NCI-H345 treated with DMSO at 0.1 percent for 48 hours (cell line): ENCODE results near the gene ARHGAP21.
"Not testable (repeated sequence)": the region's sequence is repeated elsewhere in the genome, so short reads cannot be mapped to it uniquely, and the experiment has no call there.

Source experiments
- DNase-seq: peaks from one replicate; lab custom pipeline; 2025; ENCODE audit not compliant: unreplicated experiment; lab: John Stamatoyannopoulos, UW

ARHGAP21 gene

DNA sequence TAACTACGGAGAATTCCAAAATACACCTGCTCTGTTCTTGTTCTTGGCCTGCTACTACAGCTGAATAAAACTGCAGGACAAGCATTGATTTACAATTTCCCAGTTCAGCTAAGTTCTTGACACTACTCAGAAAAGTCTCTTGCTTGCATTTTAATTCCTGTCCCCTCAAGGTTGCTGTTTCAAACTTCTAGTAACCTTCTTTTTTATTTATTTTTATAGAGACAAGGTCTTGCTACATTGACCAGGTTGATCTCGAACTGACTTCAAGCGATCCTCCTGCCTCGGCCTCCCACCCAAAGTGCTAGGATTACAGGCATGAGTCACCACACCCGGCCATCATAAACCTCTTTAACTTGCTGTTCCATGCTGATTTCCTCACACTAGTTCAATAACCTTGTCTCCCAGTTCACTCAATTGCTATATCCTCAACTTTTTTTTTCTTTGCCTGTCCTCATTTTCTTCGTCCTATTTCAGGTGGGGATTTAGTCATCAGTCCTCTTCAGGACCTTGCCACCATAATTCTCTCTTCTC is 79.9 kb downstream of the ARHGAP21 start:
- no peak for DNase-seq

DNA sequence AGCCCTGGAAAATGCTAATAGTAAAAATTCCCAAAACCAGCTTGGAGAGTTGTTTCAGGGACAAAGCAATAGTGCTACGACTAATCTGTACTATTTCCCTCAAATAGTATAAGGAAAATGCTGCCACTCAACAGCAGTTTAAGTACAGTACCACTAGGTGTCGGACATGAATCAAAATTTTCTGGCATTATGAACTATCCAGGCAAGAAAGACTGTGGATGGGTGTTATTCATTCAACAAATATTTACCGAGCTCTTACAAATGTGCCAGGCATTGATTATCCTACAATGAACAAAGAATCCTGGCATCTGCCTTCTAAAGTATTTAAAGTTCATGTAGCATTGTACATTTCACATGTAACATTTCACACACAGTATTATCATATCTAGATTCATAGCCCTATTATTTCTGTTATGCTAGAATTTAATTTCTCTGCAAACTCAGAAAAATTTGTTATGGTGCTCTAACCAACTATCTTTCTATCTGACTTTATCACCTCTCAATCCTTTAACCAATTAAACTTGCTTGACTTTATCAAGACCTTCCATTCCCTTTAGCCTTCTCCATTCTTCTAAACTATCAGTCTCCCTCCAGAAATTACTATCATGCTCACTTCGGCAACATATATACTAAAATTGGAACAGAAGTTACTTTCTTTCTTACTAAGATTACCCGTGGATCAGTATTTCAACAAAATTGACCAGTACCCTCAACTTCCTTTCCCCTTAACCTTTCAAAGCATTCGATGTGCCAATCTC is 80.6 kb downstream of the ARHGAP21 start:
- peak; percentile 56 for DNase-seq

DNA sequence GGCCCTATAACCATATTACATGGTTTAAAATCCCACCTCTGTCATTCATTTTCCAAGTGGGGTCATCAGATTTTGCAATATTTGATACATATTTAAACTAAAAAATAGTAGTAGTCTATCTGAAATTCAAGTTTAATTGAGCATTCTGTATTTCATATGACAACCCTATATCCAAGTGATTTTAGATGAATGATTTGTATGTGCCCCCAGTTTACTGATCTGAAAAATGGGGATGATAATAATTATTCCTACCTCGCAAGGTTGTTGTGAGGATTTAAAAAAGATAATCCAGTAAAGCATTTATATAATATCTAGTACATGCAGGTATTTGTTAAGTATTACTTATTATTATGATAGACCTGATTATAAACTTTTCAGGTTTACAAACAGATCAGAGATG is 84.6 kb downstream of the ARHGAP21 start:
- no peak for DNase-seq

DNA sequence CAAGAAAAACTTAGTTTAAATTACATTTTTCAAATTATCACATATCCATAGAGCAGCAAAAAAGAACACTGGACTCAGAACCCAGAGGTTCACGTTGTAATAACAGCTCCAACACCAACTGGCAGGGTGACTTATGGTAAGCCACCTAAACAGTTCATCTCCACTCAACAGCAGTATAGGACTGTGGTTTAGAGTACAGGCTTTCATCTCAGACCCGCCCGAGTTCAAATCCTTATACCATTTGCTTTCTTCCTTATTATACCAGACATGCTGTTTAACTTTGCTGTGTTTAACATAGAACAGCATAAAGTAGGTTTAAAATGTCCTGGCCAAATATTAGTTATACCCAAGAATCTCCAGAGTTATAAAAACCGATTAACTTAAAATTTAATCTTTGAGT is 97.9 kb downstream of the ARHGAP21 start:
- no peak for DNase-seq

DNA sequence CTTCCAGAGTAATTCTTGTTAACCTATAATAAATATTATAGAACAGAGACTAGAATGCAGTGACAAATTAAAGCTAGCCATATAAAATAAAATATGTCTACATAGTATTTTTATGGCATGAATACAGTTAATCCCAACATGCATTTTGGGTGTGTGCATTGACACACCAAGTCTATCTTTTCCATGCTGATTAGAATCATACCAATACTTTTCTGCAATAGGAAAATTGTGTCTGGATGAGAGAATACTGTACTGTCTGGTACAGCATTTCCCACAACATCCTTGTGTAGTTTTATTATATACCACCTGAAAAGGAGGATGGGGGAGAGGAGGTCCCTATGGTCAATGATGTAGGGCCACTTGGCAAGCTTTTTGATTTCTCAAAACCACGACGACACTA is 100.3 kb downstream of the ARHGAP21 start:
- no peak for DNase-seq

DNA sequence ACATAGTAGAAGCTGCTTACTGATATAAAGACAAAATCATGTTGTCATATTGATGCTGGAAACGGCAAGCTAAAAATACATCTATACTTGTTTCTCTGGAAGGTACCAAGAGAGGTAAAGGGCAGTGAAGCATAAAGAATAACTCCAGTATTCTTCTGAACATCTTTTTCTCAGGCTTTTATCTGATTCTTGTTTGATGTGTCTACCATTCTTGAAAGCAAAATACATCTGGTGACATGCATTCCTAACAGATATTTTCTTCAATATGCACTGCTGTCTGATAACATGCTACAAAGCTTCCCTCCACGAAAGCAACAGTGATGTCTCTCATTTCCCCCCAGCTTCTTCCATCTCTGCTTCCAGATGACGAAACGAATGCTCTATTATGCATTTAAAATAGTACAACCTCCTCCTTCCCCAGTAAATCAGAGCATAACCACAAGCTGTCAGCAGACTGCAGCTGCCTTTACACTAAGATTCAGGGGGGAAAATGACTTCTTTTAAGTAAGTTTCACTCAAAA is 100.8 kb downstream of the ARHGAP21 start:
- no peak for DNase-seq

DNA sequence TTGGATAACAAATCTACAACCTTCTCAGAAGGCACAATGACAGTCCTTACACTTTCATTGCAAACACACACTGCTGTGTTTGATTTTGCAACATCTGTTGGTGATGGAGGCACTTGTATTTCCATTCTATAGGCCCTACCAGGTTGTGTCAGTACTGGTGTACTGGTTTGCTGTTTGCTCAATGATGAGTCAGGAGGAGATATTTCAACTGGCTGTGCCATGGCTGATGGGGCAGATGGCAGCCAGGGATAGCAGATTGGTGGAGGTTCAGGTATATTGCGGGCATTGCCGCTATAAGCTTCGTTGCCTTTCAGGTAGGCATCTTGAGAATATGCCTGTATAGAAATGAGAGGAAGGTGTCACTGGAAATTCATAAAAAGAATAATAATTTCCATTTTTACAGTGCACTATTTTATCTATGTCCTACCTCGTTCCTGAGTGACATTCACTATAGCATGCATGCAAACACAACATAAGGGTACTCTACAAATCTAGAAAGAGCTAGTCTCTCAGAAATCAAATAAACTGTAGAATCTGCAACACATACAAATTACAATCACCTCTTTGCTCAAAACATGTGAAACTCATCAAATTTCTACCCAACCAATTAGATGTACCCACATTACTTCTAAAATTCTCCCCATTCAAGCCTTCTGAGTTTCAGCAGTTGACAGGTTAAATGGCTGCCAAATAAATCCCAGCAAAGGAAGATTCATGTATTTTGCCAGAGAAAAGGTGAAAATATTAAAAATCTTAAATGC is 102.5 kb downstream of the ARHGAP21 start:
- DNase-seq = not testable (repeated sequence)

DNA sequence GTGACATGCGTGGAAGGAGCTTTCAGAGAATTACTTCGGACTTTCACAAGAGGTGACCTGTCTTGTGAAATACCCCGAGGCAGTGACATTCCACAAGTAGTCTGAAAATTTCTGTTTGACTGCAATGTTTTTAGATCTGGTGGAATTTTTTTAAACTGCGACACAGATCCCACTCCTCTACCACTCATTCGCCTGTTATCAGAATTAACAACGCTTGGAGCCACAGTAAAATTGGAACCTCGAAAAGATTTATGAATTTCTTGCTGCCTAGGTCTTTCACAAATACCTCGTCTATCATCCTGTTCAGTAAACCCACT is 103.7 kb downstream of the ARHGAP21 start:
- DNase-seq = not testable (repeated sequence)

DNA sequence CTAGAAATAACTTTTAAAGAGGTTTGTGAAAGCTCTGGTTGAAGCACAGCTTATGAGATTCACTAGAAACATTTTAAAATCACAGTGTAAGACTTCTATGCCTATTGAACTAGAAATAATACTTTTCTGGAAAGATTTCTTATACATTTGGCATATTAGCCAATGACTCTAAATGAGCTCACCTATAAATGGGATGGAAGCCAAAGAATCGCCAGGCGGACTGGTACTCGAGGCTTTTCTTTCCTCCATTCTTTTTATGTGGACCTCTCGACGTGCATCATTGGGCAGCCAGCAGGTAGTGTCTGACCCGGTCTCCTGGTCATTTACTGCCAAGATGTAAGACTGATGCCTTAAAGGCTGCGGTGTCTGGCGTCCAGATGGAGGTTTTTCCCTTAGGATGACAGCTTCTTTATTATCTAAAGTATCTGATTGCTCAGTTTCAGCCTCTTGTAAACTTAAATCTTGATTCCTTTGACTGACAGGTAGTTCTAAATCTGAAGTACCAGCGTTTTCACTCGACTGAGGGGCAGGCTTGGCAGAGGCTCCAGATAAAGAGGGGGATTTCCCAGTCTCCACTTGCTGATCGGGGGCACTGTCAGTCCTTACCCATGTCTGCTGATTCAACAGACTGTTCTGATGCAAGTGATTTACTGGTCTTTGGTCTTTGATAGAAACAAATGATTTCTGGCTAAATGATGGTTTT is 104.2 kb downstream of the ARHGAP21 start:
- not testable (repeated sequence) for DNase-seq

DNA sequence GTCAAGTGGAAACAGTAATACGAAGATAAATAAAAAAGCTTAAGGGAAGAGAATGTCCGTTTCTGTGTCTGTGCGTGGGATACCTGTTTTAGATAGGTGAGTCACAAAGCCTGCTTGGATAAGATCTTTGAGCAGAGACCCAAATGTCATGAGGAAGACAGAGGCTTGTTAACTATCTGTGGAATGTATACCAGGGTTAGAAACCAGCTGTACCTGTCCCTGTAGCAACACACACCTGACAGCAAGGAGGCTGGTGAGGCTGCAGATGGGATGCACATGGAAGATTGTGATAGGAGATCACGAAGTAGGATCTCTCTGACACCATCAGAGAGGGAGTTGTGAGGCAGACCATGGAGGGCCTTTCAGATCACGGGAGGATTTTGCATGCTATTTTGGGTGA is 105.3 kb downstream of the ARHGAP21 start:
- no peak for DNase-seq

DNA sequence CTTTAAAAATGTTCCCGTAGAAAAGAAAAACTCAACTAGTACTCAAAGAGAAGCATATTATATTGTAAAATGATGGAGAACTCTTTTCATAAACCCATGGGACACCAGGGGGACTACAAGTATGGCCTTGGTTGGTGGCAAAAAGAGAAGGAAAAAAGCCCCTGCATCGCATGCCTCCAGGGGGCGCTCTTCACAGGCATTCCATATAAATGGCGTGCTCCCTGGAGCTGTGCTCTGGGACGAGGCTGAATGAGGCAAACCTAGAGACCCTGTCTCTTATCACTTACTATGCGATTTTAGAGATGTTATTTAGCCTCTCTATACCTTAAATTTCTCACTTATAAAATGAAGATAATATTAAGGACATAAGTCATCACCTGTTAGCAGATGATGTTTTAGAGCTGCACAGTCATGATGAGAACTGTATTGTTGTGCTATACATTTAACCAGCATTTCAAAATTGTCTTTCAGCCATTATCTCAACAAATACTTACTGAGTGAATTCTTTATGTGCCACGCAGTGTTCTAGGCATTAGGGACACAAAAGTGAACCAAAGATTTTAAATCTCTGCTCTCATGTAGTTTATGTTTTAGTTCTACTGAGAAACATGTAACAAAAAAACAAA is 105.8 kb downstream of the ARHGAP21 start:
- DNase-seq = no peak

DNA sequence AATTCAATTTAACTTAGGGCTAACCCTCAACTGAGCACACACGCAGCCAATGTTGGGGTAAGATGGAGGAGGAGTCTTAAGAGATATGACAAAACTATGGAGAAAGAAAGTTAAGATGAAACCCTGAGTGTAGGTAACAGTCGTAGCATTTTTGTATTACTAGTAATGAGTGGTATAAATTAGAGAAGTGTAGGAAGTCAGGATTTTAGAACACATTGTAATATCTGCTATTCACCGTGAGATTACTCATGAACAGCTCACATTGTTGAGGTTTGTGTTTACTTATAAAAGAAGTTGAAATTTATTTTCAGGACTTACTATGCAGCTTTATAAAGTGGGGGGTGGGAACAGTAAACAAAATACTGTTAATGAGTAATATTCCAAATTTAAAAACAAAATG is 107.2 kb downstream of the ARHGAP21 start:
- no peak for DNase-seq

DNA sequence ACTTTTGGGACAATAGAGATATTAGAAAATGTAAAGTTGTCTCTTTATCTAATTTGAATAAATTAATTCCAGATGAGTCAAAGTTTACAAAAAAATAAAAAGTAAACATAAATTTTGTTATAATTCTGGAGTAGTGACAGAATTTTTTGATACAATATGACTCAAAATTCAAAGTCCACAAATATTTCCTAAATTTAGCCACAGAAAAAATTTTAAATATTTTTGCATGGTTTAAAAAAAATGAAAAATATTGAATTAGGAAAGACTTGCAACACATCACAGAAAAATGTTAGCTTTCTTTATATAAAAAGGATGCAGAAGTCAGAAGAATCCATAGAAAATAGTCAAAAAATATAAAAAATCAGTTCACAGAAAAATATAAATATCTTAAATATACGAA is 117.7 kb downstream of the ARHGAP21 start:
- DNase-seq = no peak

DNA sequence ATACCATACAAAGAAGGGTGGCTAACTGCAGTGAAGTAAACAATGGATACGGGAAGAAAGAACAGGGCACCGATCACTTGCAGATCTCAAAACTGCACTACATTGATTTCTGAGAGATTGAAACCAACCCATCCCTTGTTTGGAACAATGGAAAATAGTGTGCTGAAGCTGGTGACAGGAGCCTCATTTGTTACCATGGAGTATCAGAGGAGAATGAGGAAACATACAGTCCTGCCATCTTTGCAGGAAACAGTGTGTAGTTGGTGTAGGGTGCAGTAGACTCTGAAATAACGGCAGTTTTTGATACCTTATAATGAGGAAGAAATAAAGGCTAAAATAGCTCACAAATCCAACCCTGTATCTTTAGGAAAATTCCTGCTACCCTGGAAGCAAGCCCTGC is 118.5 kb downstream of the ARHGAP21 start:
- DNase-seq = no peak

DNA sequence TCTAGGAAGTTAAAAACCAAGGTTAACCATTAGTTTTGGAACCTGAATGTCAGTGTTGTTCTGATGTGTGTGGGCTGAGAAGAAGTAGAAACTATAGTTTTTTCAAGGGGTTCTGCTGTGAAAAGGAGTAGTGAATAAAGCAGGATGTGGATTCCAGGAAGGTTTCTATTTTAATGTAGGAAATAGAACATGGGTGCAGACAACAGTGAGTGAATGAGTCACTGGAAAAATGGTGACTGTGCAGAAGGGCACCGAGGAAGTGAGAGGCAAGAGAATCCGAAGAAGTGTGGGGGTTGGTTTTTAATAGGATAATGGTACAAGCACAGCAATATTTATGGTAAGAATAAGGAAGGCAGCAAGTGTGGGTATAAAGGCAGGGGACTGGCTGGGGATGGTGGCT is 120.4 kb downstream of the ARHGAP21 start:
- DNase-seq = no peak

DNA sequence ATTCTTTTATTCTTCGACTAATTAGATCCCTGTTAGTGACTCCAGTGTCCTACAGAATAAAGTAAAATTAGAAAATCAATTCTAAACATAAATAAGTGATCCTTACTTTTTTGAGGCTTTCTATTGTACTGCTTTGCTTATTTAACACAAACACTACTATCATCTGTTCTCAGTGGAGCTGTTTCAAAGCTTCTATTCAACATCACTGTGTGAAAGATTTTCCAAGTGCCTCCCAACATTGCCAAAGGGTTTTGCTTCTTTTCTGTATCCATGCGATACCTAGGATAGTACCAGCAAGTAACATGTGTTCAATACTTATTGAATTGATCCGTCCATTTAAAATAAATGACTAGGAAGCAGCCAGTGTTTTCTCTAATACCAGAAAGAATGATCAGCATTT is 125.7 kb downstream of the ARHGAP21 start:
- no peak for DNase-seq

DNA sequence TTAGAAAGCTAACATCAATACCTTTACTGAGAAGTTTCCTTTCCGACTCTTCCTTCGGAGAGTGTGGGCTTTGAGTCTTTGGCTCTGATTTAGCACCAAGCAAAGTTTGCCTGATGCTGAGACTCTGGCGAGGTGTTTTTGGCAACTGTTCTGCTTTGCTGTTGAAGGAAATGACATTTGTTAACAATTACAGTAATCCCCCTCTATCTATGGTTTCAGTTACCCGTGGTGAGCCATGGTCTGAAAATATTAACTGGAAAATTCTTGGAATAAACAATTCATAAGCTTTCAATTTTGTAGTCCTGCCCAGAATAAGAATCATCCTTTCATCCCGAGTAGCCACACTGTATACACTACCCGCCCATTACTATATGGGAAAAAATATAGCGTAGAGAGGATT is 126.3 kb downstream of the ARHGAP21 start:
- DNase-seq = no peak

DNA sequence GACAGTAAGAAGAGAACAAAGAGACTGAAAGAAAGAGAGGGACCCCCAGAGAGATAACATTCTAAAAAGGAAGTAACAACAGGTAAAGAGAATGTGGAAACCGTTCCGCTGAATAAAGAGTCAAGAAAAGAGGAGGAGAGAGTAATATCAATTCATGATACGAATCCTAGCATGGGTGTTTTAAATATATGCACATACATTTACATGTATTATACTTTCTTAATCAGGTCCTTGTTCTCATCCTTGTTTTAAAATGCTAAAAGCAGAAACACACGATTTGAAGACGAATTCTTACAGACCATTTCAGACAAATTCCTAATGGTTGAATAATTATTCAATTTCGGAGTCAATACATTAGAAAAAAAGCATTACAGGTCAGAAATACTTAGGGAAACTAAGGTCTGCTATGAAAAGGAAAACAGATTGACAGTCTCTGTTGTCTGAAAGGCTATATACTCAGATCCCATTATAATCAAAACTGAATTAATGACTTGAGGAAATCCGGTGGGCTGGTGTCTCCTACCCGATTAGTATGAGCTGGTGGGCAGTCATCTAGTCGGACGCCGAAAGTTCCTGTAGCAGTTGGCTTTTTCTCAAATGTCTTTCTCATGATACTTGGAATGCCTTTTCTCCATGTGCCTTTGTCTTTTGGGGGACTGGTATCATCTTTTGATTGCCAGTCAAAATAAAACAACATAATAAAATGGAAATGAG is 127.3 kb downstream of the ARHGAP21 start:
- no peak for DNase-seq

DNA sequence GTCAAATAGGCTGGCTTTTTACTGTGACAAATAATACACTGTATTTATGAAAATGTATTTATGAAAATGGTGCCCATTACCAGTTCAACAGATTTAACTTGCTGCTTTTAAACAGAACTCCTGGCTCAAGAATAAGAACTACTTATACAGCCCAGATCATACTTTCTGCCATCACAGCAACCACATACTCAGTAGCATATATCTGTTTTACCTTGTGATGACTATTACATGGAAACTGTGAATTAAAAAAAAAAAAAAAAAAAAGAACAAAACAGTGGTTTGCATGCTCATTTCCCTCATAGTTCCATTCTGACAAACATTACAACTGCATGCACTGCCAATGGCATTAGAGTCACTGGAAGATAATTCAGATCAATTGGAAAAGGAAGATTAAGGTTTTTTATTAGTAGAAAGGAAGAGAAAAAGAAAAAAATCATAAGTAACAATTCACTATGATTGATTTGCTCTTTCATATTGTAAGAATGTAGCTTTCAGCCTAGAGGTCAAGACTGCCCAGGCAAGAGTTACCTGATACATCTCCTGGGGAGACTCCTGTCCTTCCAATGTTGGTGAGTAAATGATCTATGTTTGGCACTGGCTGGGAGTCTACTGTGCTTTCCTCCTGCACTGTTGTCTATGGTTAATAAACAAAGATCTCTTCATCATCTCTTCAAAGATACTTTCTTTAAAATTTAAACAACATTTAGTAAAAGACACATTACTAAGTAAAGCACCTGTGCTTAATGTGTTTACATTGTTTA is 132.8 kb downstream of the ARHGAP21 start:
- DNase-seq = no peak

DNA sequence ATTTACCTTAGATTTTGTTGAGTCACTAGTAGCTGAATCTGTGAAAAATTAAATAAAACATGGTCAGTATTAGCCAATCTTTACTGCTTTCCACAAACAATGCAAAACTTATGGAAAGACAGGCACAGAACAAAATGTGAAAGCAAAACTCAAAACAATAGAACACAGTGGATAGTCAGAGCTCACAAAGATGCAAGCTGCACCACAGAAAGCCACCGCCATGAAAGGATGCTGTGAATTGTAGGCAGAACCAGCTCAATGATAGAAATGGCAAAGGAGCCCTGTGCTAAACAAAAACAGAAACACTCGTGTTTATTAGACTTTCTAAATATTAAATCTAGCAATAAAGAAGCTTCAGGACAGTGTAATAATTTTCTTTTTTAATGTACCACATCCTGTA is 134.4 kb downstream of the ARHGAP21 start:
- no peak for DNase-seq
